Epithelial cell of proximal tubule (primary cell): ENCODE data around the gene THOP1. TPM values are rescaled to one million over a fixed set of nuclear protein-coding genes. Genes with fewer than 3 reads are reported as not detected.
"Not testable (repeated sequence)": the region's sequence is repeated elsewhere in the genome, so short reads cannot be mapped to it uniquely, and the experiment has no call there.

ENCODE experiments used
- DNase-seq: peaks from one replicate; pipeline ENCODE4 v3.0.0-alpha.2; 2011; ENCODE audit warnings: low read depth
- H3K4me3 ChIP-seq: 2 replicates; pipeline ENCODE4 v1.5.1; 2011; ENCODE audit warnings: low read depth, mild to moderate bottlenecking, low read length
- CTCF ChIP-seq: conservative IDR thresholded peaks from 2 replicates; pipeline ENCODE4 v1.5.1; 2012; ENCODE audit warnings: low read depth, mild to moderate bottlenecking, low read length
- total RNA-seq: library from RNA; depleted of rRNA; stranded (reverse); fragments of >200 nt; gene quantifications from 2 replicates; pipeline ENCODE4 v1.2.3, GENCODE V29; 2015

THOP1 gene
- total RNA-seq, 1 donor from 2014 or later: 148 TPM

- H3K4me3 ChIP-seq: no peak overlapping the region
- no peak for TF ChIP-seq CTCF
- DNase-seq: no peak
Measured at GRCh38 chr19:2791440-2791839, 6.1 kb downstream of the THOP1 start.

- H3K4me3 ChIP-seq: no peak overlapping the region
- TF ChIP-seq CTCF: no peak
- no peak for DNase-seq
Measured at GRCh38 chr19:2791876-2792275, 6.6 kb downstream of the THOP1 start.

GRCh38 chr19:2792666-2793065, 7.4 kb downstream of the THOP1 start:
- not testable (repeated sequence) for H3K4me3 ChIP-seq, DNase-seq

- TF ChIP-seq CTCF: no peak
- no peak overlapping the region for H3K4me3 ChIP-seq
- DNase-seq: no peak
Measured at GRCh38 chr19:2793126-2793525, 7.8 kb downstream of the THOP1 start.

- H3K4me3 ChIP-seq: no peak overlapping the region
- no peak for DNase-seq
- no peak for TF ChIP-seq CTCF
Measured at GRCh38 chr19:2793577-2793976, 8.3 kb downstream of the THOP1 start.

GRCh38 chr19:2795827-2796658, 10.7 kb downstream of the THOP1 start:
- DNase-seq: no peak
- TF ChIP-seq CTCF: no peak

GRCh38 chr19:2796659-2797266, 11.5 kb downstream of the THOP1 start:
- no peak for DNase-seq
- TF ChIP-seq CTCF: no peak
- H3K4me3 ChIP-seq: no peak overlapping the region

More at GRCh38 chr19:2795827-2796658, 10.7 kb downstream of the THOP1 start:
- H3K4me3 ChIP-seq: no peak overlapping the region
